Stimulated activated naive CD8-positive, alpha-beta T cell treated with anti-CD3 and anti-CD28 coated beads, Interleukin-15, amount 100 ng/mL, for 72 hours (primary cell): ENCODE results near the gene WDR4.
"Not testable (repeated sequence)": the region's sequence is repeated elsewhere in the genome, so short reads cannot be mapped to it uniquely, and the experiment has no call there.

Experiments
- ATAC-seq: fragments of 150-1000 bp; cut with Tn5 transposase; 2 replicates; pipeline ENCODE4 v1.10.0; 2021; ENCODE audit warnings: mild to moderate bottlenecking, moderate library complexity
- DNase-seq, 2 donors: peaks; one replicate each; pipeline ENCODE4 v3.0.0; 2021 to 2022
- H3K27ac Mint-ChIP-seq, 2 donors: one replicate each; pipeline ENCODE4 v1.8.0; 2022; ENCODE audit warnings: mild to moderate bottlenecking in 2 of 2, mixed read lengths in 2 of 2, moderate library complexity in 2 of 2
- H3K27me3 Mint-ChIP-seq: one replicate; pipeline ENCODE4 v1.8.0; 2022; ENCODE audit warnings: mixed read lengths
- H3K4me1 Mint-ChIP-seq: one replicate; pipeline ENCODE4 v1.8.0; 2022; ENCODE audit warnings: mild to moderate bottlenecking, mixed read lengths
- H3K4me3 Mint-ChIP-seq, 2 donors: one replicate each; pipeline ENCODE4 v1.8.0; 2022; ENCODE audit warnings: mild to moderate bottlenecking in 2 of 2, mixed read lengths in 2 of 2, moderate library complexity in 1 of 2
- H3K9me3 Mint-ChIP-seq, 2 donors: one replicate each; pipeline ENCODE4 v1.8.0; 2022; ENCODE audit warnings: mixed read lengths in 2 of 2

Gene WDR4

GRCh38 chr21:42900446-42900845 is 21.1 kb upstream of the WDR4 start:
- H3K4me1 Mint-ChIP-seq: peaks cover 14% of the 10 kb centered on the region
- no peaks in the 10 kb centered on the region for H3K9me3 Mint-ChIP-seq
- no peak overlapping the region for H3K27ac Mint-ChIP-seq
- H3K4me3 Mint-ChIP-seq: no peak overlapping the region
- DNase-seq (no peak), ATAC-seq (no peak)
- no peaks in the 10 kb centered on the region for H3K27me3 Mint-ChIP-seq

- Mint-ChIP-seq H3K27ac (peak within 1 kb of the TSS; percentile 95 to 96), H3K9me3 (no peaks in the 10 kb centered on the region), H3K27me3 (no peaks in the 10 kb centered on the region), H3K4me1 (peaks cover 23% of the 10 kb centered on the region), H3K4me3 (peak within 1 kb of the TSS; percentile 93 to 95)
- ATAC-seq (peak; percentile 97), DNase-seq (peak; percentile 99)
Measured at GRCh38 chr21:42892931-42893755, 13.8 kb upstream of the WDR4 start, which contains the start of gene NDUFV3. TSS of gene NDUFV3 (plus strand) at chr21:42893309. CDS start at chr21:42893334, 25 bp downstream.

GRCh38 chr21:42892582-42892930 is 13.2 kb upstream of the WDR4 start:
- Mint-ChIP-seq H3K4me1 (peaks cover 17% of the 10 kb centered on the region), H3K27me3 (no peaks in the 10 kb centered on the region), H3K9me3 (no peaks in the 10 kb centered on the region), H3K4me3 (peak overlapping the region; percentile 93 to 95), H3K27ac (peak overlapping the region; percentile 85 to 96)
- peak; percentile 56 for ATAC-seq
- no peak for DNase-seq

GRCh38 chr21:42887326-42887725 is 8.0 kb upstream of the WDR4 start:
- Mint-ChIP-seq H3K4me3 (no peak overlapping the region), H3K4me1 (peaks cover 2% of the 10 kb centered on the region)

GRCh38 chr21:42883921-42884320 is 4.6 kb upstream of the WDR4 start:
- peak overlapping the region in 1 of 2 donors; percentile 13 for H3K27ac Mint-ChIP-seq
- H3K4me3 Mint-ChIP-seq: no peak overlapping the region
- no peaks in the 10 kb centered on the region for H3K27me3 Mint-ChIP-seq
- no peaks in the 10 kb centered on the region for H3K9me3 Mint-ChIP-seq
- DNase-seq: no peak
- H3K4me1 Mint-ChIP-seq: peaks cover 22% of the 10 kb centered on the region
- no peak for ATAC-seq

More at GRCh38 chr21:42887326-42887725, 8.0 kb upstream of the WDR4 start:
- Mint-ChIP-seq H3K9me3 (no peaks in the 10 kb centered on the region), H3K27ac (no peak overlapping the region), H3K27me3 (no peaks in the 10 kb centered on the region)
- no peak for DNase-seq
- ATAC-seq: no peak

GRCh38 chr21:42880352-42880751 is 1.0 kb upstream of the WDR4 start:
- Mint-ChIP-seq H3K4me1 (peaks cover 38% of the 10 kb centered on the region), H3K9me3 (no peaks in the 10 kb centered on the region), H3K4me3 (peak overlapping the region; percentile 90 to 97), H3K27me3 (no peaks in the 10 kb centered on the region), H3K27ac (peak overlapping the region; percentile 97 to 99)
- ATAC-seq: no peak
- no peak for DNase-seq

GRCh38 chr21:42878678-42878992 is 704 bp downstream of the WDR4 start:
- no peaks in the 10 kb centered on the region for H3K9me3 Mint-ChIP-seq

GRCh38 chr21:42875811-42876210 is 3.5 kb downstream of the WDR4 start:
- not testable (repeated sequence) for H3K9me3 Mint-ChIP-seq, H3K27me3 Mint-ChIP-seq, ATAC-seq, H3K4me3 Mint-ChIP-seq, H3K27ac Mint-ChIP-seq, DNase-seq
- H3K4me1 Mint-ChIP-seq: peaks cover 51% of the 10 kb centered on the region

More at GRCh38 chr21:42878678-42878992, 704 bp downstream of the WDR4 start:
- no peaks in the 10 kb centered on the region for H3K27me3 Mint-ChIP-seq
- H3K4me1 Mint-ChIP-seq: peaks cover 50% of the 10 kb centered on the region
- ATAC-seq (peak; percentile 32), DNase-seq (no peak)
- H3K27ac Mint-ChIP-seq: peak overlapping the region; percentile 97 to 99
- H3K4me3 Mint-ChIP-seq: peak overlapping the region; percentile 90 to 97

- H3K4me1 Mint-ChIP-seq: peaks cover 48% of the 10 kb centered on the region
- DNase-seq: no peak
- no peak overlapping the region for H3K4me3 Mint-ChIP-seq
- H3K9me3 Mint-ChIP-seq: no peaks in the 10 kb centered on the region
- ATAC-seq: no peak
- no peaks in the 10 kb centered on the region for H3K27me3 Mint-ChIP-seq
- H3K27ac Mint-ChIP-seq: no peak overlapping the region
Measured at GRCh38 chr21:42873096-42873495, 6.2 kb downstream of the WDR4 start.

- ATAC-seq (no peak), DNase-seq (no peak)
- H3K27me3 Mint-ChIP-seq: no peaks in the 10 kb centered on the region
- H3K4me3 Mint-ChIP-seq: no peak overlapping the region
- H3K9me3 Mint-ChIP-seq: no peaks in the 10 kb centered on the region
- H3K27ac Mint-ChIP-seq: peak overlapping the region in 1 of 2 donors; percentile 42
- H3K4me1 Mint-ChIP-seq: peaks cover 51% of the 10 kb centered on the region
Measured at GRCh38 chr21:42868196-42868595, 11.1 kb downstream of the WDR4 start.

GRCh38 chr21:42865776-42866160 is 13.6 kb downstream of the WDR4 start:
- peaks cover 56% of the 10 kb centered on the region for H3K4me1 Mint-ChIP-seq
- no peak overlapping the region for H3K27ac Mint-ChIP-seq
- H3K4me3 Mint-ChIP-seq: no peak overlapping the region
- DNase-seq: no peak
- no peaks in the 10 kb centered on the region for H3K9me3 Mint-ChIP-seq
- ATAC-seq: no peak
- H3K27me3 Mint-ChIP-seq: no peaks in the 10 kb centered on the region

GRCh38 chr21:42864815-42865775 is 14.2 kb downstream of the WDR4 start:
- Mint-ChIP-seq H3K9me3 (no peaks in the 10 kb centered on the region), H3K27ac (peak overlapping the region; percentile 38 to 92), H3K4me3 (no peak overlapping the region), H3K4me1 (peaks cover 58% of the 10 kb centered on the region), H3K27me3 (no peaks in the 10 kb centered on the region)
- ATAC-seq: no peak
- DNase-seq: no peak

- Mint-ChIP-seq H3K4me1 (peaks cover 53% of the 10 kb centered on the region), H3K4me3 (no peak overlapping the region), H3K27ac (no peak overlapping the region), H3K27me3 (no peaks in the 10 kb centered on the region), H3K9me3 (no peaks in the 10 kb centered on the region)
- ATAC-seq: no peak
- no peak for DNase-seq
Measured at GRCh38 chr21:42864286-42864685, 15.1 kb downstream of the WDR4 start.

GRCh38 chr21:42863504-42863870 is 15.9 kb downstream of the WDR4 start:
- DNase-seq (no peak), ATAC-seq (no peak)
- H3K27me3 Mint-ChIP-seq: no peaks in the 10 kb centered on the region
- H3K4me1 Mint-ChIP-seq: peaks cover 58% of the 10 kb centered on the region
- no peak overlapping the region for H3K4me3 Mint-ChIP-seq
- H3K9me3 Mint-ChIP-seq: no peaks in the 10 kb centered on the region
- peak overlapping the region in 1 of 2 donors; percentile 74 for H3K27ac Mint-ChIP-seq

- Mint-ChIP-seq H3K27me3 (no peaks in the 10 kb centered on the region), H3K27ac (peak overlapping the region in 1 of 2 donors; percentile 74)
- no peak for ATAC-seq
Measured at GRCh38 chr21:42862774-42863503, 16.4 kb downstream of the WDR4 start.

More at GRCh38 chr21:42862774-42863503, 16.4 kb downstream of the WDR4 start:
- DNase-seq: no peak
- H3K4me1 Mint-ChIP-seq: peaks cover 56% of the 10 kb centered on the region
- H3K4me3 Mint-ChIP-seq: no peak overlapping the region
- no peaks in the 10 kb centered on the region for H3K9me3 Mint-ChIP-seq
